GM12878 (cell line): ENCODE data around the gene FDX2. TPM values are rescaled to one million over a fixed set of nuclear protein-coding genes. Genes with fewer than 3 reads are reported as not detected.

Source experiments
- ATF3 ChIP-seq: IDR thresholded peaks from 2 replicates; pipeline ENCODE4 v1.6.1; 2011; ENCODE audit warnings: low read depth, mild to moderate bottlenecking, low read length, moderate library complexity, borderline replicate concordance; ENCODE audit errors: extremely low read depth
- BMI1 ChIP-seq: fragments of 450-650 bp; IDR thresholded peaks from 2 replicates; pipeline ENCODE4 v1.6.1; 2016; ENCODE audit warnings: mild to moderate bottlenecking, moderate library complexity, borderline replicate concordance
- CUX1 ChIP-seq: IDR thresholded peaks from 2 replicates; pipeline ENCODE4 v1.6.1; 2012; ENCODE audit warnings: improper control_type of control experiment, low read depth, low read length; ENCODE audit not compliant: insufficient replicate concordance
- E2F8 ChIP-seq: fragments of 450-650 bp; IDR thresholded peaks from 2 replicates; pipeline ENCODE4 v1.6.1; 2018; ENCODE audit warnings: mild to moderate bottlenecking, low read depth, moderate library complexity; ENCODE audit not compliant: partially characterized antibody
- E4F1 ChIP-seq: fragments of 450-650 bp; IDR thresholded peaks from 2 replicates; pipeline ENCODE4 v1.6.1; 2018; ENCODE audit warnings: borderline replicate concordance, mild to moderate bottlenecking; ENCODE audit not compliant: partially characterized antibody
- EED ChIP-seq: sonication (generic); IDR thresholded peaks from 2 replicates; pipeline ENCODE4 v1.6.1; 2016; ENCODE audit warnings: antibody characterized with exemption, low read depth
- NRF1 ChIP-seq: conservative IDR thresholded peaks from 2 replicates; pipeline ENCODE4 v1.6.1; 2011; ENCODE audit warnings: mild to moderate bottlenecking, low read depth, low read length, improper control_type of control experiment
- RAD21 ChIP-seq: IDR thresholded peaks from 2 replicates; pipeline ENCODE4 v1.6.1; 2011; ENCODE audit warnings: mild to moderate bottlenecking, low read depth, low read length, moderate library complexity; ENCODE audit not compliant: insufficient read depth
- RELB ChIP-seq: fragments of 450-650 bp; IDR thresholded peaks from 2 replicates; pipeline ENCODE4 v1.6.1; 2017; ENCODE audit warnings: low read depth, mild to moderate bottlenecking, moderate library complexity
- RUNX3 ChIP-seq: IDR thresholded peaks from 2 replicates; pipeline ENCODE4 v1.6.1; 2012; ENCODE audit warnings: low read length, inconsistent platforms
- ZBTB40 ChIP-seq: fragments of 450-650 bp; IDR thresholded peaks from 2 replicates; pipeline ENCODE4 v1.6.1; 2016; ENCODE audit warnings: mild to moderate bottlenecking, moderate library complexity, borderline replicate concordance
- polyA plus RNA-seq, 11 experiments: library from polyadenylated mRNA; depleted of rRNA in 4 of 11; unstranded in 6 of 11; stranded (reverse) in 5 of 11; fragments of >200 nt; fragmentation: Nextera tagmentation in 4 of 11; fragmentation: Illumina TruSeq in 1 of 11; extraction: Ambion mirVana in 4 of 11; extraction: Trizol in 1 of 11; gene quantifications; 1 replicate in 1 of 11; 2 replicates in 10 of 11; pipeline versions ENCODE4 v1.2.1 to v1.2.3, GENCODE V29; 2011 to 2016; ENCODE audit warnings: inconsistent platforms in 2 of 11, missing spikeins in 2 of 11, low read depth in 1 of 11
- total RNA-seq, 4 experiments: library from RNA; depleted of rRNA in 3 of 4; stranded (reverse); fragments of >200 nt in 3 of 4; fragmentation: Illumina TruSeq in 1 of 4; extraction: Trizol in 1 of 4; gene quantifications; 2 replicates each; pipeline versions ENCODE4 v1.2.1 to v1.2.3, GENCODE V29; 2013 to 2021

Gene FDX2
- total and polyA plus RNA-seq, 10 of the 15 experiments (the other 5 are each of a cell fraction or from before 2014, with no cell fraction given) = 1.4 to 50.4 (median 24.7) TPM

- TF ChIP-seq E2F8 (no peak), CUX1 (no peak), EED (peak; percentile 84), ATF3 (no peak), RUNX3 (peak; percentile 53), NRF1 (no peak), ZBTB40 (no peak), RAD21 (no peak), BMI1 (no peak), RELB (peak; percentile 86), E4F1 (no peak)
Observed at GRCh38 chr19:10271543-10272086, 44.2 kb downstream of the FDX2 start (continued).
